H1 (cell line): ENCODE results near the gene UMODL1. TPM values are rescaled to one million over a fixed set of nuclear protein-coding genes. Genes with fewer than 3 reads are reported as not detected.

Experiments
- CTCF ChIA-PET: fragments of 300-600 bp; sonication (Branson Sonifier 250); formaldehyde crosslinking; loops from one replicate; lab custom pipeline; 2021; ENCODE audit not compliant: partially characterized antibody; lab: Charles Lee
- POLR2A ChIA-PET: fragments of 300-600 bp; sonication (Branson Sonifier 250); formaldehyde crosslinking; loops from one replicate; lab custom pipeline; 2021; ENCODE audit warnings: inconsistent platforms; ENCODE audit not compliant: partially characterized antibody; lab: Charles Lee
- DNase-seq, 2 experiments: peaks; one replicate each; pipeline versions ENCODE4 v3.0.0 to v3.0.0-alpha.2; 2010 to 2022; ENCODE audit warnings: low spot score in 2 of 2, low read depth in 1 of 2, mixed read lengths in 1 of 2
- FAIRE-seq: peaks from 2 replicates; lab custom pipeline; 2011; peaks lifted over from hg19 to GRCh38; lab: Jason Lieb, UNC
- H2AFZ ChIP-seq: 2 replicates; pipeline ENCODE4 v1.8.1; 2012; ENCODE audit warnings: low read length, inconsistent platforms
- H2AK5ac ChIP-seq: 2 replicates; pipeline ENCODE4 v1.6.1; 2013; ENCODE audit warnings: low read depth, low read length
- H2BK120ac ChIP-seq: replicated peaks from 2 replicates; pipeline ENCODE3; 2013; ENCODE audit warnings: low read depth, low read length, inconsistent platforms
- H2BK12ac ChIP-seq: 2 replicates; pipeline ENCODE4 v1.6.1; 2013; ENCODE audit warnings: low read depth, low read length
- H2BK15ac ChIP-seq: 2 replicates; pipeline ENCODE4 v1.6.1; 2013; ENCODE audit warnings: low read length
- H2BK20ac ChIP-seq: 2 replicates; pipeline ENCODE4 v1.6.1; 2013; ENCODE audit warnings: low read length
- H2BK5ac ChIP-seq: 2 replicates; pipeline ENCODE4 v1.6.1; 2013; ENCODE audit warnings: low read depth, low read length
- H3K14ac ChIP-seq: 2 replicates; pipeline ENCODE4 v1.6.1; 2013; ENCODE audit warnings: inconsistent platforms; ENCODE audit not compliant: insufficient read length
- H3K18ac ChIP-seq: 2 replicates; pipeline ENCODE4 v1.6.1; 2013; ENCODE audit warnings: low read length; ENCODE audit errors: extremely low read depth
- H3K23ac ChIP-seq: 2 replicates; pipeline ENCODE4 v1.6.1; 2013; ENCODE audit warnings: inconsistent platforms; ENCODE audit not compliant: insufficient read length
- H3K23me2 ChIP-seq: 2 replicates; pipeline ENCODE4 v1.6.1; 2013; ENCODE audit warnings: low read depth, low read length
- H3K27ac ChIP-seq: 2 replicates; pipeline ENCODE4 v1.6.1; 2011; ENCODE audit warnings: low read depth, low read length, inconsistent platforms
- H3K27me3 ChIP-seq, 4 experiments: replicated peaks in 1 of 4; 1 replicate in 1 of 4; 2 replicates in 3 of 4; pipeline versions ENCODE4 v1.6.1 to v1.8.1; 2011 to 2013; ENCODE audit warnings: low read length in 3 of 4, mild to moderate bottlenecking in 3 of 4, inconsistent platforms in 2 of 4, mixed read lengths in 2 of 4, moderate library complexity in 1 of 4; ENCODE audit not compliant: control insufficient read depth in 3 of 4, insufficient read depth in 3 of 4; ENCODE audit errors: extremely low read depth in 1 of 4
- H3K36me3 ChIP-seq, 4 experiments: 2 replicates each; pipeline versions ENCODE4 v1.6.1 to v1.8.1; 2011 to 2013; ENCODE audit warnings: mild to moderate bottlenecking in 4 of 4, low read length in 3 of 4, moderate library complexity in 2 of 4, control low read depth in 1 of 4, inconsistent platforms in 1 of 4; ENCODE audit not compliant: insufficient read depth in 4 of 4, control insufficient read depth in 2 of 4
- H3K4ac ChIP-seq: replicated peaks from 2 replicates; pipeline ENCODE3; 2013; ENCODE audit warnings: low read length, low read depth, mixed read lengths, inconsistent platforms; ENCODE audit not compliant: insufficient read length
- H3K4me1 ChIP-seq, 4 experiments: replicated peaks in 1 of 4; 1 replicate in 1 of 4; 2 replicates in 3 of 4; pipeline versions ENCODE4 v1.6.1 to v1.8.1; 2011 to 2013; ENCODE audit warnings: low read length in 3 of 4, inconsistent platforms in 2 of 4, mixed read lengths in 1 of 4; ENCODE audit not compliant: insufficient read depth in 4 of 4, control insufficient read depth in 3 of 4
- H3K4me2 ChIP-seq, 2 experiments: 2 replicates each; pipeline versions ENCODE4 v1.6.1 to v1.8.1; 2011 to 2013; ENCODE audit warnings: low read depth in 2 of 2, low read length in 2 of 2, control low read depth in 1 of 2, inconsistent platforms in 1 of 2, mild to moderate bottlenecking in 1 of 2; ENCODE audit not compliant: insufficient read depth in 1 of 2
- H3K4me3 ChIP-seq, 4 experiments: fragments of 200-600, 300-600 bp in 1 of 4; sonication (generic), shearing (Covaris generic), sonication (Bioruptor Twin) in 1 of 4; 2 replicates each; pipeline versions ENCODE4 v1.5.1 to v1.8.1; 2011 to 2016; ENCODE audit warnings: low read length in 4 of 4, low read depth in 3 of 4, control low read depth in 2 of 4, inconsistent platforms in 2 of 4, mild to moderate bottlenecking in 2 of 4, mixed read lengths in 1 of 4, moderate library complexity in 1 of 4; ENCODE audit not compliant: insufficient read depth in 2 of 4; ENCODE audit errors: extremely low read depth in 1 of 4
- H3K56ac ChIP-seq: replicated peaks from 2 replicates; pipeline ENCODE3; 2013; ENCODE audit warnings: low read depth, mild to moderate bottlenecking, mixed read lengths, low read length, inconsistent platforms; ENCODE audit not compliant: insufficient read length
- H3K79me1 ChIP-seq: 2 replicates; pipeline ENCODE4 v1.6.1; 2013; ENCODE audit warnings: low read depth, low read length, control low read depth
- H3K79me2 ChIP-seq, 2 experiments: 2 replicates each; pipeline versions ENCODE4 v1.6.1 to v1.8.1; 2012 to 2013; ENCODE audit warnings: low read length in 2 of 2, mild to moderate bottlenecking in 2 of 2, inconsistent platforms in 1 of 2; ENCODE audit not compliant: insufficient read depth in 2 of 2, control insufficient read depth in 1 of 2
- H3K9ac ChIP-seq, 4 experiments: replicated peaks in 1 of 4; 1 replicate in 1 of 4; 2 replicates in 3 of 4; pipeline versions ENCODE4 v1.6.1 to v1.8.1; 2011 to 2013; ENCODE audit warnings: low read depth in 3 of 4, low read length in 3 of 4, control low read depth in 2 of 4, mild to moderate bottlenecking in 2 of 4, moderate library complexity in 2 of 4, inconsistent platforms in 1 of 4; ENCODE audit errors: extremely low read depth in 1 of 4
- H3K9me3 ChIP-seq, 2 experiments: 2 replicates each; pipeline versions ENCODE4 v1.6.1 to v1.8.1; 2012 to 2013; ENCODE audit warnings: mild to moderate bottlenecking in 2 of 2, moderate library complexity in 2 of 2, control low read depth in 1 of 2, inconsistent platforms in 1 of 2, low read depth in 1 of 2, low read length in 1 of 2, mixed read lengths in 1 of 2; ENCODE audit not compliant: insufficient read depth in 2 of 2
- H4K20me1 ChIP-seq, 2 experiments: replicated peaks in 1 of 2; 2 replicates each; pipeline versions ENCODE3 to v1.8.1; 2011 to 2013; ENCODE audit warnings: inconsistent platforms in 2 of 2, low read length in 2 of 2, mild to moderate bottlenecking in 1 of 2; ENCODE audit not compliant: insufficient read depth in 2 of 2, control insufficient read depth in 1 of 2
- H4K5ac ChIP-seq: 2 replicates; pipeline ENCODE4 v1.6.1; 2013; ENCODE audit warnings: low read length, low read depth, mixed read lengths, inconsistent platforms; ENCODE audit not compliant: insufficient read length
- H4K8ac ChIP-seq: 2 replicates; pipeline ENCODE4 v1.8.0; 2013; ENCODE audit warnings: mild to moderate bottlenecking, moderate library complexity, low read length, inconsistent platforms; ENCODE audit not compliant: insufficient read depth; ENCODE audit errors: extremely low read depth
- H4K91ac ChIP-seq: replicated peaks from 2 replicates; pipeline ENCODE3; 2013; ENCODE audit warnings: low read length, mixed read lengths, inconsistent platforms; ENCODE audit not compliant: insufficient read length
- CEBPB ChIP-seq: IDR thresholded peaks from 2 replicates; pipeline ENCODE4 v1.6.1; 2012; ENCODE audit warnings: low read depth, low read length
- EGR1 ChIP-seq: IDR thresholded peaks from 2 replicates; pipeline ENCODE4 v1.6.1; 2011; ENCODE audit warnings: low read depth, low read length, borderline replicate concordance
- EZH2 ChIP-seq: fragments of 200-600 bp; sonication (generic); IDR thresholded peaks from 2 replicates; pipeline ENCODE4 v1.7.1; 2012; ENCODE audit warnings: low read depth, mild to moderate bottlenecking, moderate library complexity, low read length, inconsistent platforms; ENCODE audit not compliant: severe bottlenecking
- FOSL1 ChIP-seq: IDR thresholded peaks from 2 replicates; pipeline ENCODE4 v1.6.1; 2011; ENCODE audit warnings: mild to moderate bottlenecking, low read depth, low read length, moderate library complexity; ENCODE audit not compliant: insufficient read depth
- GABPA ChIP-seq: IDR thresholded peaks from 2 replicates; pipeline ENCODE4 v1.6.1; 2011; ENCODE audit warnings: mild to moderate bottlenecking, low read length, moderate library complexity, borderline replicate concordance; ENCODE audit not compliant: insufficient read depth
- GTF2F1 ChIP-seq: IDR thresholded peaks from 2 replicates; pipeline ENCODE4 v1.6.1; 2012; ENCODE audit warnings: low read depth, low read length, improper control_type of control experiment, borderline replicate concordance
- HDAC6 ChIP-seq: IDR thresholded peaks from one replicate; pipeline ENCODE4 v1.7.1; 2012; ENCODE audit warnings: low read depth, mild to moderate bottlenecking, inconsistent platforms, low read length, moderate library complexity
- KDM1A ChIP-seq: fragments of 200-600, 300-600 bp; sonication (generic); IDR thresholded peaks from 2 replicates; pipeline ENCODE4 v1.7.1; 2016; ENCODE audit warnings: mild to moderate bottlenecking, low read length, borderline replicate concordance
- KDM4A ChIP-seq: IDR thresholded peaks from one replicate; pipeline ENCODE4 v1.7.1; 2012; ENCODE audit warnings: low read depth, mild to moderate bottlenecking, moderate library complexity, low read length, inconsistent platforms; ENCODE audit not compliant: severe bottlenecking
- KDM5A ChIP-seq: fragments of 200-600 bp; IDR thresholded peaks from 2 replicates; pipeline ENCODE4 v1.7.1; 2012; ENCODE audit warnings: mild to moderate bottlenecking, low read length, inconsistent platforms, mixed read lengths
- POLR2AphosphoS5 ChIP-seq: IDR thresholded peaks from 2 replicates; pipeline ENCODE4 v1.6.1; 2011; ENCODE audit warnings: low read depth, low read length
- POU5F1 ChIP-seq: IDR thresholded peaks from 2 replicates; pipeline ENCODE4 v1.6.1; 2011; ENCODE audit warnings: low read depth, mild to moderate bottlenecking, low read length, moderate library complexity
- RBBP5 ChIP-seq: IDR thresholded peaks from 2 replicates; pipeline ENCODE4 v1.7.1; 2012; ENCODE audit warnings: low read depth, mild to moderate bottlenecking, inconsistent platforms, low read length, moderate library complexity, borderline replicate concordance
- SP2 ChIP-seq: IDR thresholded peaks from 2 replicates; pipeline ENCODE4 v1.6.1; 2012; ENCODE audit warnings: mild to moderate bottlenecking, low read length, inconsistent platforms
- WGBS, 2 experiments: shearing (Covaris generic) in 1 of 2; methylation state at CpG; one replicate each; pipeline versions ENCODE4 v1.1.6 to v1.1.7; 2013 to 2015; ENCODE audit warnings: low lambda C conversion rate in 2 of 2, mixed read lengths in 2 of 2, inconsistent platforms in 1 of 2, low coverage in 1 of 2, missing lambda C conversion rate in 1 of 2; ENCODE audit not compliant: insufficient replicate concordance in 2 of 2, insufficient coverage in 1 of 2, insufficient read length in 1 of 2; ENCODE audit errors: extremely low coverage in 1 of 2, missing lambda C conversion rate in 1 of 2; 5-methylcytosine and 5-hydroxymethylcytosine counted together
- polyA plus RNA-seq, 7 experiments: library from polyadenylated mRNA; depleted of rRNA in 3 of 7; stranded (reverse) in 5 of 7; unstranded in 2 of 7; fragments of >200 nt in 5 of 7; fragments of 200-250 nt in 2 of 7; gene quantifications; 1 replicate in 5 of 7; 2 replicates in 1 of 7; 4 replicates in 1 of 7; pipeline versions ENCODE4 v1.2.1 to v1.2.3, GENCODE V29; 2011 to 2013; ENCODE audit warnings: missing spikeins in 2 of 7, mixed read lengths in 2 of 7
- total RNA-seq: library from RNA; stranded (reverse); fragmentation: NEBNext Ultra II Directional; extraction: Animal tissue kit (Norgen Biotek cat#: 25700); gene quantifications from 2 replicates; pipeline ENCODE4 v1.2.1, GENCODE V29; 2021
- TF ChIP-seq, protein P1 (sequence below): IDR thresholded peaks from 2 replicates; pipeline ENCODE4 v1.6.1; 2011; ENCODE audit warnings: low read length, improper control_type of control experiment

The UMODL1 gene
- total and polyA plus RNA-seq, 2 of the 8 experiments (the other 6 are each of a cell fraction or from before 2014, with no cell fraction given) = not detected

DNA sequence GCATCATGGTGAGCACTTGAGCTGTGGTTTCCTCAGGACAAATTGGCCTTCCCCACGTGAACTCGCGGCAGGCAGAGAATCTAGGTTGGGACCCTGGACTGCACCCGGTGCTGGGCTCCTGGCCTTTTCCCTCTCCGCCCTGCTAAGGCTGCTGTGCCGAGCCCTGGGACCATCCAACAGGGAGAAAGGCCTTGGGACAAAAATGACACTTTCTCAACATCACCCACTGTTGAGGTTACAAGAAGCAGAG, 9.2 kb upstream of the UMODL1 start:
- Histone ChIP-seq H2BK12ac (no peak overlapping the region), H3K4ac (no peak overlapping the region), H2BK20ac (no peak overlapping the region), H4K91ac (no peak overlapping the region), H3K9ac (no peak overlapping the region), H3K23ac (no peak overlapping the region), H3K9me3 (no peaks in the 10 kb centered on the region), H2BK15ac (no peak overlapping the region), H3K27ac (no peak overlapping the region), H3K14ac (no peak overlapping the region), H4K5ac (no peak overlapping the region), H2AFZ (no peak overlapping the region), H3K79me2 (no peaks in the 10 kb centered on the region), H3K23me2 (no peaks in the 10 kb centered on the region), H4K20me1 (no peaks in the 10 kb centered on the region), H2AK5ac (no peak overlapping the region), H3K4me1 (peaks cover 0 to 19% (median 12%) of the 10 kb centered on the region in 4 experiments; a peak in 5 of 7 replicates), H3K36me3 (no peaks in the 10 kb centered on the region), H3K56ac (no peak overlapping the region), H3K27me3 (peaks cover 0 to 2% (median 0%) of the 10 kb centered on the region in 4 experiments; a peak in 1 of 7 replicates), H4K8ac (no peak overlapping the region), H3K18ac (no peak overlapping the region), H2BK5ac (no peak overlapping the region), H2BK120ac (no peak overlapping the region), H3K4me2 (no peak overlapping the region), H3K4me3 (no peak overlapping the region), H3K79me1 (no peaks in the 10 kb centered on the region)
- WGBS, 2 experiments = 86% methylated on average over 6 of the region's 6 CpGs; no CpG with 5 or more reads in 1 of the 2 experiments
- ChIA-PET CTCF (interaction anchor here (1.5 kb wide), 1 partner anchor 12 kb away, joined by 3 read pairs; no protein-coding TSS in a partner anchor), POLR2A (no interaction called here)
- DNase-seq = no peak
- FAIRE-seq = no peak
- TF ChIP-seq GTF2F1 (no peak), KDM5A (no peak), RBBP5 (no peak), EZH2 (no peak), KDM4A (no peak), KDM1A (no peak), HDAC6 (no peak), POLR2AphosphoS5 (no peak), SP2 (no peak), CEBPB (no peak), GABPA (no peak), EGR1 (no peak), POU5F1 (no peak), FOSL1 (no peak)
- TF ChIP-seq, protein P1, sequence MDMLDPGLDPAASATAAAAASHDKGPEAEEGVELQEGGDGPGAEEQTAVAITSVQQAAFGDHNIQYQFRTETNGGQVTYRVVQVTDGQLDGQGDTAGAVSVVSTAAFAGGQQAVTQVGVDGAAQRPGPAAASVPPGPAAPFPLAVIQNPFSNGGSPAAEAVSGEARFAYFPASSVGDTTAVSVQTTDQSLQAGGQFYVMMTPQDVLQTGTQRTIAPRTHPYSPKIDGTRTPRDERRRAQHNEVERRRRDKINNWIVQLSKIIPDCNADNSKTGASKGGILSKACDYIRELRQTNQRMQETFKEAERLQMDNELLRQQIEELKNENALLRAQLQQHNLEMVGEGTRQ = no peak
